Stimulated activated CD4-positive, alpha-beta T cell treated with anti-CD3 and anti-CD28 coated beads, Interleukin-1b, Interleukin-23, amount 100 ng/mL, for 4 hours (primary cell): ENCODE measurements around the gene JSRP1.

ENCODE experiments used
- DNase-seq, 2 donors: peaks; one replicate each; pipeline ENCODE4 v3.0.0-alpha.2; 2020; ENCODE audit warnings: low read depth in 2 of 2

The JSRP1 gene

GRCh38 chr19:2266183-2266993, 10.2 kb upstream of the JSRP1 start:
- no peak for DNase-seq

- DNase-seq = peak in 1 of 2 donors; percentile 42
Measured at GRCh38 chr19:2261438-2262172, 5.4 kb upstream of the JSRP1 start.

GRCh38 chr19:2260341-2260805, 4.2 kb upstream of the JSRP1 start:
- no peak for DNase-seq

GRCh38 chr19:2259336-2259735, 3.1 kb upstream of the JSRP1 start:
- no peak for DNase-seq

- DNase-seq = no peak
Measured at GRCh38 chr19:2255112-2255845, 938 bp downstream of the JSRP1 start.

- no peak for DNase-seq
Measured at GRCh38 chr19:2254064-2254872, 1.9 kb downstream of the JSRP1 start.

- DNase-seq = peak in 1 of 2 donors; percentile 36
Measured at GRCh38 chr19:2253106-2254063, 2.8 kb downstream of the JSRP1 start.

GRCh38 chr19:2252797-2253105, 3.5 kb downstream of the JSRP1 start:
- no peak for DNase-seq

GRCh38 chr19:2252055-2252796, 4.0 kb downstream of the JSRP1 start:
- peak in 1 of 2 donors; percentile 20 for DNase-seq

- DNase-seq = peak in 1 of 2 donors; percentile 24
Measured at GRCh38 chr19:2251106-2252054, 4.8 kb downstream of the JSRP1 start.

GRCh38 chr19:2250766-2251105, 5.5 kb downstream of the JSRP1 start:
- no peak for DNase-seq

- DNase-seq = no peak
Measured at GRCh38 chr19:2249880-2250765, 6.1 kb downstream of the JSRP1 start.

- DNase-seq = no peak
Measured at GRCh38 chr19:2249010-2249866, 7.0 kb downstream of the JSRP1 start, which contains the start of gene AMH. TSS of gene AMH (plus strand) at chr19:2249323. CDS start at chr19:2249333, 10 bp downstream.

GRCh38 chr19:2248136-2249009, 7.8 kb downstream of the JSRP1 start:
- DNase-seq = no peak

- DNase-seq = no peak
Measured at GRCh38 chr19:2247433-2248101, 8.7 kb downstream of the JSRP1 start.
